Measurements from ENCODE around the gene ZNF526.

- TF ChIP-seq CTCF (conservative IDR thresholded peaks at IDR 0.05 in 1 of 2, IDR thresholded peaks at IDR 0.05 in 1 of 2; ENCODE audit: extremely low read depth in 1 of 2, insufficient read depth in 1 of 2, low read depth in 1 of 2, low read length in 2 of 2) (no peak), EZH2 (IDR thresholded peaks at IDR 0.05; ENCODE audit: borderline replicate concordance, low read length) (no peak)
Observed at GRCh38 chr19:42174188-42174587, 45.9 kb upstream of the ZNF526 start.

Data from mammary epithelial cell (primary cell).